GM18907 (cell line): ENCODE results near the gene SYNGAP1.
"Not testable (repeated sequence)": the region's sequence is repeated elsewhere in the genome, so short reads cannot be mapped to it uniquely, and the experiment has no call there.

Source experiments
- ATAC-seq: cut with Tn5 transposase; IDR thresholded peaks from one replicate; pipeline ENCODE4 v1.9.1; 2021; ENCODE audit warnings: mild to moderate bottlenecking, moderate library complexity; ENCODE audit not compliant: unreplicated experiment

SYNGAP1 gene

DNA sequence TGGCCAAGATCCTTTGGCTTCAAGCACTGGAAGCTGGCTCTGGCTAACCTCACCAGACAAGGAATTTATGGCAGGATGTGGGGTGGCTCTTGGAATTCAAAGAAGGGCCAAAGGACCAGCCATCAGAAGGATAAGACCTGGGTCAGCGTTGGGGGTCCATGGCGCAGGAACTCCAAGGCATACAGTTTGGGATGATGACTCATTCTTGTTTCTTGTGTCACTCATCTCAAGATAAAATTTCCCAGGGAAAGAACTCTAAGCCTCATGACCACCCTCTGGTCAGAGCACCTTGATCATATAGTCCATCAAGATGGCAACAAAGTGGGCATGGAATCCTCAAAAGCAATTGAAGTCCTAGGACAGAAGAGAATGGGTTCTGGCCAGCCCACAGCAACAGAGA lies 39.4 kb downstream of the SYNGAP1 start:
- ATAC-seq, result no peak

- ATAC-seq, result no peak
These were observed 46.3 kb downstream of the SYNGAP1 start for GRCh38 chr6:33466075-33466735.

- no peak for ATAC-seq
These were observed 47.2 kb downstream of the SYNGAP1 start for GRCh38 chr6:33467091-33467490.

- ATAC-seq, result no peak
These were observed 49.8 kb downstream of the SYNGAP1 start for GRCh38 chr6:33469661-33470060.

DNA sequence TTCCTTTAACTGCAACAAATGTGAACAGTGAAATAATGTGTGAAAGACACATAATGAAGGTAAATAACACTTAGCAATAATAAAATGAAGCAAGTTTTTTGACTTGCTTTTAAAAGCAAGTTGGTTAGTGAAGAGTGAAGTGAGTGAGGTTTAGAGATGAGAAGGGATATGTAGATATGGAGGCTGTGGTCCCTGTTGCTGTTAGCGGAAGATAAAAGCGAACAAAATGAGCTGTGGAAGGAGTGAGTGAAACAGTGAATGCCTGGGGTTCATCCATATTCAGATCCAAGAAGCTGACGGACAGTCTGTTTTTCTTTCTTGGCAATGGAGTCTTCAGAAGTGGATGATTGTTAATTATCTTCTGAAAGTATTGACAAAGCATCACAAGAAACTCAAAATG lies 58.0 kb downstream of the SYNGAP1 start:
- ATAC-seq, result no peak

- no peak for ATAC-seq
These were observed 61.3 kb downstream of the SYNGAP1 start for GRCh38 chr6:33481192-33481591.

DNA sequence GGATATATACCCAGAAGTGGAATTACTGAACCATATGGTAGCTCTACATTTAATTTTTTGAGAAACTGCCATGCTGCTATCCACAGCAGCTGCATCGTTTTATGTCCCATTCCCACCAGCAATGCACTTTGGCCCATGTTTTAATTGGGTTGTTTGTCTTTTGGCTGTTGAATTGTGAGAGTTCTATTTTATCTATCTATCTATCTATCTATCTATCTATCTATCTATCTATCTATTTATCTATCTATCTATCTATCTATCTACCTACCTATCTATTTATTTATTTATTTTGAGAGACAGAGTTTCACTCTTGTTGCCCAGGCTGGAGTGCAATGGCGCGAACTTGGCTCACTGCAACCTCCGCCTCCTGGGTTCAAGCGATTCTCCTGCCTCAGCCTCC lies 62.8 kb downstream of the SYNGAP1 start:
- ATAC-seq, result not testable (repeated sequence)

- no peak for ATAC-seq
These were observed 63.8 kb downstream of the SYNGAP1 start for GRCh38 chr6:33483678-33484077.

DNA sequence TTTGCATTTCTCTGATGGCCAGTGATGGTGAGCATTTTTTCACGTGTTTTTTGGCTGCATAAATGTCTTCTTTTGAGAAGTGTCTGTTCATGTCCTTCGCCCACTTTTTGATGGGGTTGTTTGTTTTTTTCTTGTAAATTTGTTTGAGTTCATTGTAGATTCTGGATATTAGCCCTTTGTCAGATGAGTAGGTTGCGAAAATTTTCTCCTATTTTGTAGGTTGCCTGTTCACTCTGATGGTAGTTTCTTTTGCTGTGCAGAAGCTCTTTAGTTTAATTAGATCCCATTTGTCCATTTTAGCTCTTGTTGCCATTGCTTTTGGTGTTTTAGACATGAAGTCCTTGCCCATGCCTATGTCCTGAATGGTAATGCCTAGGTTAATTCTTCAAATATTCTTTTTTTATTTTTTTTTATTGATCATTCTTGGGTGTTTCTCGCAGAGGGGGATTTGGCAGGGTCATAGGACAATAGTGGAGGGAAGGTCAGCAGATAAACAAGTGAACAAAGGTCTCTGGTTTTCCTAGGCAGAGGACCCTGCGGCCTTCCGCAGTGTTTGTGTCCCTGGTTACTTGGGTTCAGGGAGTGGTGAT lies 64.9 kb downstream of the SYNGAP1 start:
- ATAC-seq, result not testable (repeated sequence)

DNA sequence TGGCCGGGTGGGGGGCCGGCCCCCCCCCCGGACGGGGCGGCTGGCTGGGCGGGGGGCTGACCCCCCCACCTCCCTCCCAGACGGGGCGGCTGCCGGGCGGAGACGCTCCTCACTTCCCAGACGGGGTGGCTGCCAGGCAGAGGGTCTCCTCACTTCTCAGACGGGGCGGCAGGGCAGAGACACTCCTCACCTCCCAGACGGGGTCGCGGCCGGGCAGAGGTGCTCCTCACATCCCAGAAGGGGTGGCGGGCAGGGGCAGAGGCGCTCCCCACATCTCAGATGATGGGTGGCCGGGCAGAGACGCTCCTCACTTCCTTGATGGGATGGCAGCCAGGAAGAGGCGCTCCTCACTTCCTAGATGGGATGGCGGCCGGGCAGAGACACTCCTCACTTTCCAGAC lies 65.8 kb downstream of the SYNGAP1 start:
- ATAC-seq, result not testable (repeated sequence)

DNA sequence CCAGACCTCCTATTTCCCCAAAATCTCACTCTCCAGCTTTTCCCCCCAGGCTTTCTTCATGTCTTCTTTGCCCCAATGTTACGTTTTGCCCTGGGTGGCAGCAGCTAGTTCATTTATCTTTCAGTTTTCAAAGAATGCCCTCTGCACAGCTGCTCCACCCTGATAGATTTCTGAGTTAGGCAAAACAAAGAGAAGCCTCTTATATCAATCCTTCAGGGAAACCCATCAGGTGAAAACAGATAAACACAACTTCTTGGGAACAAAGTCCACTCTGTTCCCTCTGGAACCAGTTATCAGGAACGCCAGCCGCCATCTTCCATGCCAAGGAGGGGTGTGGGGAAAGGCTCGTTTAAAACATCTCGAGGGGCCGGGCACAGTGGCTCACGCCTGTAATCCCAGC lies 68.5 kb downstream of the SYNGAP1 start:
- ATAC-seq, result no peak

DNA sequence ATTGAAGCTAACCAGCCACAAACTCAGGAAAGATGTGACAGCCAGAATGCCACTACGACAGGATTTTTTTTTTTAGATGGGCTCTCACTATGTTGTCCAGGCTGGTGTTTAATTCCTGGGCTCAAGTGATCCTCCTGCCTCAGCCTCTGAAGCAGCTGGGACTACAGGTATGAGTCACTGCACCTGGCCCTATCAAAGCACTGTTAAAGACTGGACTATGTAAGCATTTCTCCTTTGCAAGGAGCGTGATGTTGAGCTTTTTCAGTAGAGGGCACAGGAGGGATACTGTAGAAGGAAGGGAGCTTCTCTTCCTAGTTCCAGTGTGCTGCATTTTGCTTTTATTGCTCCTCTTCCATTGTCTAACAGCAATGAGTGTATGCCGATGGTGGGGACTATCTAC lies 70.3 kb downstream of the SYNGAP1 start:
- ATAC-seq, result no peak

DNA sequence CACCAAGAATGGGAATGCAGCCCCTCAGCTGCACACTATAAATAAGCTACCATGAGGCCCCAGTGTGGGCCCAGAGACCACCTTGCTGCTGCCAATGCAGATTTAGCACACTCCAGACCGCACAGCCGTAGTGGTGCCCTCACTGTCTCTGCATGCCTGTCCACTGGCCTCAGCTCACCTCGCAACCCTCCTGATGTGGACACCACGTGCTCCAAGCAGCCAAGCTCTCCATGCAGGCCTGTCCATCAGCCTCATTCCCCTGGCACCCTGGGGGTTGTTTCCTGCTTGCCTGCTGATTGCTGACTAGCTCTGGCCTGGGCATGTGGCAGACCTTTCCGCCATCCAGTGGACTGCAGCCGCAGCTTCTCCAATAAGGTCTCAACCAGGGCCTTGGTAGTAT lies 70.8 kb downstream of the SYNGAP1 start:
- ATAC-seq, result no peak

DNA sequence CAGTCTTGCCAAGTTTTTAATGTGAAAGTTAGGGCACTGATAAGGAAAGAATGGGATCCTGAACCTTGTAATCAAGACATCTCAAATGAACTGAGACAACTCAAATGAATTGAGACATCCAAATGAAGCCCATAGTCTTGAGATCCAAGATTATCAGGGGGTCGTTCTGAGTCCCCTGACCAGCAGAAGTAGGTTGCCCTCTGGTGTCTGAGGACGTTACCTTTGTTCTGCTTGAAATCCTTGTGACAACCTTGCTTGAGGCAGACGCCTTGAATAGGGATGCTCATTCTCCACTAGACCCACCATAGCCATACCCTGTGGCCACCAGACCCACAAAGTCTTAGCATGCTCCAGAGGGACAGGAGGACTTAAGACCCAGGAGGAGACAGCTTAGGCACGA lies 72.2 kb downstream of the SYNGAP1 start:
- no peak for ATAC-seq

GRCh38 chr6:33497157-33497556 lies 77.3 kb downstream of the SYNGAP1 start:
- ATAC-seq, result no peak

- no peak for ATAC-seq
These were observed 82.6 kb downstream of the SYNGAP1 start for GRCh38 chr6:33502486-33502885.

DNA sequence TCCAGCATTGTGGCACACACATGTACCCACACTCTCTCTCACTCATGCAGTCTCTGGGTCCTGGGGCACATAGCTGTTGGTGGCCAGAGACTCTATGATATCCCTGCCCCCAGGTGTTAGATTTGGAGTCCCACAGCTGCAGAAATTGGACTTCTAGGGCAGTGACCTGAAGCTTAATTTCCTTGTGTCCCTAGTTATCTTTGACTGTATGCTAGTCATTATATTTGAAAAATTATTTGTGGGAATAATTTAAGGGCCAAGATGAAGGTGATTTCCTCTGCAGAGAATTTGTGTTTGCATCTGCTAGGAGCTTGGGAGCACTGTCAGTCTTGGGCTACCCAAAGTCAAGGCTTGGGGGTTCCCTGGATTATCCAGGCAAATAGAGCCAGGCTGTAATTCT lies 84.6 kb downstream of the SYNGAP1 start:
- ATAC-seq, result no peak
